Measurements from ENCODE around the gene CCDC190. TPM values are rescaled to one million over a fixed set of nuclear protein-coding genes. Genes with fewer than 3 reads are reported as not detected.

CCDC190 gene
- total RNA-seq, 4 donors from 2014 or later = not detected

GRCh38 chr1:162878000-162878596 is 17.1 kb upstream of the CCDC190 start:
- peak; percentile 41 to 59 (median 47) for TF ChIP-seq CTCF (IDR thresholded peaks at IDR 0.05)
- no peak for TF ChIP-seq EP300 (IDR thresholded peaks at IDR 0.05; ENCODE audit: low read depth)
- peak; percentile 41 for DNase-seq
- Histone ChIP-seq H3K4me1 (no peaks in the 10 kb centered on the region), H3K9me3 (no peaks in the 10 kb centered on the region), H3K36me3 (no peaks in the 10 kb centered on the region), H3K27me3 (no peaks in the 10 kb centered on the region), H3K4me3 (no peak overlapping the region), H3K27ac (no peak overlapping the region)
- intact Hi-C loops (cut with DNase I; ENCODE audit: low total_unique reads) (loop anchor here (10.0 kb wide), 2 partner anchors 187 to 297 kb away; partner anchors contain the start of gene RGS4), in situ Hi-C loops (cut with MboI; ENCODE audit: low pct_ligation_motif_present in 1 of 4, low pct_unique_long_range_greater_than_20kb in 1 of 4, low sequenced_read_pairs in 3 of 4) (no loop called here)
- WGBS, 2 donors (ENCODE audit: low coverage in 1 of 2) = 42 to 45% methylated on average over 4 of the region's 4 CpGs

DNA sequence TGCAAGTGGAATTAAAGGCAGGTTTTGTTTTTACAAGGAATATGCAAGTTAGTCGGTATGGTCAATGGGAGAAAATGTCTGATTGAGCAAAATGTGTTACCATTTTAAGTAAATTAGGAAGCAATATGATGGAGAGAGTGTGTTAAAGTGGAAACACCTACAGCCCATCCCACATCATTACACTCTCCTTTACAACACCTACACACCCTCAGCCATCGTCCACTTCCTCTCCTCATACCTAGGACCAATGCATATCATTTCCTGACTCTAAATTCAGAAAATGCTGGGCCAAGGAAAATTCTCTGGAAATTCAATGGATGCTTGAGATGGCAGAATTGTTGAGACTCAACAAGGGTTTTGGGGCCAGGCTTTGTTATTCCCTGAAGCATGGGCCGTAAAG is 16.4 kb upstream of the CCDC190 start:
- no peak overlapping the region for H3K27ac ChIP-seq
- no peaks in the 10 kb centered on the region for H3K27me3 ChIP-seq
- no peaks in the 10 kb centered on the region for H3K36me3 ChIP-seq
- in situ Hi-C loops (cut with MboI; ENCODE audit: low pct_ligation_motif_present in 1 of 4, low pct_unique_long_range_greater_than_20kb in 1 of 4, low sequenced_read_pairs in 3 of 4) = no loop called here
- no peaks in the 10 kb centered on the region for H3K9me3 ChIP-seq
- intact Hi-C loops (cut with DNase I; ENCODE audit: low total_unique reads) = loop anchor here (10.0 kb wide), 2 partner anchors 187 to 297 kb away; partner anchors contain the start of gene RGS4
- WGBS, 2 donors (ENCODE audit: low coverage in 1 of 2) = 67 to 69% methylated on average over 3 of the region's 3 CpGs
- no peaks in the 10 kb centered on the region for H3K4me1 ChIP-seq
- TF ChIP-seq CTCF (IDR thresholded peaks at IDR 0.05) (no peak), POLR2A (IDR thresholded peaks at IDR 0.05) (no peak), POLR2AphosphoS5 (IDR thresholded peaks at IDR 0.05) (no peak), EP300 (IDR thresholded peaks at IDR 0.05; ENCODE audit: low read depth) (no peak)
- H3K4me3 ChIP-seq = no peak overlapping the region
- no peak for DNase-seq

DNA sequence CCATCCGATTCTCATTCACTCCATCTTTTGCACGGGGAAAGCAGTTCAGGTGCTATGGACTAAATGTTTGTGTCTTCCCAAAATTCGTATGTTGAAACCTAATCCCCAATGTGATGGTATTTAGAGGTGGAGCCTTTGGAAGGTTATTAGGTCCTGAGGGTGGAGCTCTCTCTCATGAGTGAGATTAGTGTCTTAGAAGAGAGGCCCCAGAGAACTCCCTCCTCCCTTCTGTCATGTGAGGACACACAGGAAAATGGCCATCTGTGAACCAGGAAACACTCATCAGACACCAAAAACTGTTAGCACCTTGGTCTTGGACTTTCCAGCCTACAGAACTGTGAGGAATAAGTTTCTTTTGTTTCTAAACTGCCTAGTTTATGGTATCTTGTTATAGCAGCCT is 15.8 kb upstream of the CCDC190 start:
- in situ Hi-C loops (cut with MboI; ENCODE audit: low pct_ligation_motif_present in 1 of 4, low pct_unique_long_range_greater_than_20kb in 1 of 4, low sequenced_read_pairs in 3 of 4) (no loop called here), intact Hi-C loops (cut with DNase I; ENCODE audit: low total_unique reads) (loop anchor here (10.0 kb wide), 2 partner anchors 188 to 298 kb away; partner anchors contain the start of gene RGS4)
- no peaks in the 10 kb centered on the region for H3K27me3 ChIP-seq
- H3K4me1 ChIP-seq = no peaks in the 10 kb centered on the region
- no peak for DNase-seq
- H3K36me3 ChIP-seq = no peaks in the 10 kb centered on the region
- H3K9me3 ChIP-seq = no peaks in the 10 kb centered on the region
- H3K27ac ChIP-seq = no peak overlapping the region
- H3K4me3 ChIP-seq = no peak overlapping the region
- TF ChIP-seq EP300 (IDR thresholded peaks at IDR 0.05; ENCODE audit: low read depth) (no peak), POLR2A (IDR thresholded peaks at IDR 0.05) (no peak), CTCF (IDR thresholded peaks at IDR 0.05) (no peak), POLR2AphosphoS5 (IDR thresholded peaks at IDR 0.05) (no peak)
- 67 to 83% methylated on average over 1 to 3 of the region's 3 CpGs for WGBS, 2 donors (ENCODE audit: low coverage in 1 of 2)

GRCh38 chr1:162873671-162874666 is 13.0 kb upstream of the CCDC190 start:
- Histone ChIP-seq H3K4me1 (no peaks in the 10 kb centered on the region), H3K27ac (no peak overlapping the region), H3K36me3 (no peaks in the 10 kb centered on the region), H3K27me3 (no peaks in the 10 kb centered on the region), H3K9me3 (no peaks in the 10 kb centered on the region), H3K4me3 (no peak overlapping the region)
- 58 to 64% methylated on average over 7 to 8 of the region's 8 CpGs for WGBS, 2 donors (ENCODE audit: low coverage in 1 of 2)
- intact Hi-C loops (cut with DNase I; ENCODE audit: low total_unique reads) (loop anchor here (10.0 kb wide), 2 partner anchors 191 to 301 kb away; partner anchors contain the start of gene RGS4), in situ Hi-C loops (cut with MboI; ENCODE audit: low pct_ligation_motif_present in 1 of 4, low pct_unique_long_range_greater_than_20kb in 1 of 4, low sequenced_read_pairs in 3 of 4) (loop anchor here in 3 of 4 donors (25.0 kb wide), 2 partner anchors 313 to 438 kb away; partner anchors contain the start of gene NUF2 (in 2 of the 3))
- no peak for DNase-seq
- TF ChIP-seq CTCF (IDR thresholded peaks at IDR 0.05) (no peak), POLR2AphosphoS5 (IDR thresholded peaks at IDR 0.05) (no peak), EP300 (IDR thresholded peaks at IDR 0.05; ENCODE audit: low read depth) (no peak), POLR2A (IDR thresholded peaks at IDR 0.05) (no peak)
